GM18498 (cell line): ENCODE results near the gene LHB.
A peak's percentile ranks its signal among the peaks of the same experiment; 100 is the strongest.

ENCODE experiments used
- ATAC-seq: cut with Tn5 transposase; IDR thresholded peaks from one replicate; pipeline ENCODE4 v1.9.1; 2021; ENCODE audit warnings: mild to moderate bottlenecking, moderate library complexity; ENCODE audit not compliant: unreplicated experiment

Gene LHB

GRCh38 chr19:49014123-49014869 lies 2.6 kb downstream of the LHB start:
- ATAC-seq, result no peak

GRCh38 chr19:49011194-49011593 lies 5.7 kb downstream of the LHB start:
- no peak for ATAC-seq

GRCh38 chr19:49010453-49010852 lies 6.4 kb downstream of the LHB start:
- ATAC-seq, result no peak

GRCh38 chr19:49009828-49010227 lies 7.1 kb downstream of the LHB start:
- ATAC-seq, result no peak

GRCh38 chr19:49006905-49007304 lies 10.0 kb downstream of the LHB start:
- ATAC-seq, result no peak

GRCh38 chr19:49004964-49005614 lies 11.8 kb downstream of the LHB start:
- no peak for ATAC-seq

GRCh38 chr19:49004133-49004532 lies 12.8 kb downstream of the LHB start:
- ATAC-seq, result no peak

- ATAC-seq, result no peak
Observed at GRCh38 chr19:48999481-49000325, 17.2 kb downstream of the LHB start.

- ATAC-seq, result no peak
Observed at GRCh38 chr19:48997972-48998371, 18.9 kb downstream of the LHB start.

- no peak for ATAC-seq
Observed at GRCh38 chr19:48994035-48994386, 22.9 kb downstream of the LHB start.

GRCh38 chr19:48993175-48994034 lies 23.5 kb downstream of the LHB start, which contains the start of the genes GYS1 and RUVBL2:
Gene GYS1 (minus strand): TSS chr19:48993309. CDS start chr19:48993112, 197 bp downstream.
Gene RUVBL2 (plus strand): TSS chr19:48993887. CDS start chr19:48993912, 25 bp downstream.
- peak; percentile 85 for ATAC-seq

GRCh38 chr19:48992581-48993174 lies 24.2 kb downstream of the LHB start:
- ATAC-seq, result peak; percentile 4

- no peak for ATAC-seq
Observed at GRCh38 chr19:48991873-48992580, 24.9 kb downstream of the LHB start.

- ATAC-seq, result no peak
Observed at GRCh38 chr19:48991011-48991609, 25.8 kb downstream of the LHB start.

GRCh38 chr19:48990400-48990799 lies 26.5 kb downstream of the LHB start:
- no peak for ATAC-seq

- no peak for ATAC-seq
Observed at GRCh38 chr19:48989701-48990291, 27.1 kb downstream of the LHB start.

- ATAC-seq, result no peak
Observed at GRCh38 chr19:48988860-48989259, 28.0 kb downstream of the LHB start.

- ATAC-seq, result no peak
Observed at GRCh38 chr19:48988286-48988685, 28.6 kb downstream of the LHB start.

- ATAC-seq, result no peak
Observed at GRCh38 chr19:48987323-48987722, 29.6 kb downstream of the LHB start.
